Activated T-helper 9 cell treated with anti-CD3 and anti-CD28 coated beads, Interleukin-2, amount 50 U/mL, for 16 hours (primary cell): Measurements from ENCODE around the gene MEGF6.

Experiments used
- DNase-seq: peaks from one replicate; pipeline ENCODE4 v3.0.0-alpha.2; 2020; ENCODE audit warnings: low read depth

Gene MEGF6

GRCh38 chr1:3519301-3519885, 91.9 kb downstream of the MEGF6 start:
- no peak for DNase-seq

DNA sequence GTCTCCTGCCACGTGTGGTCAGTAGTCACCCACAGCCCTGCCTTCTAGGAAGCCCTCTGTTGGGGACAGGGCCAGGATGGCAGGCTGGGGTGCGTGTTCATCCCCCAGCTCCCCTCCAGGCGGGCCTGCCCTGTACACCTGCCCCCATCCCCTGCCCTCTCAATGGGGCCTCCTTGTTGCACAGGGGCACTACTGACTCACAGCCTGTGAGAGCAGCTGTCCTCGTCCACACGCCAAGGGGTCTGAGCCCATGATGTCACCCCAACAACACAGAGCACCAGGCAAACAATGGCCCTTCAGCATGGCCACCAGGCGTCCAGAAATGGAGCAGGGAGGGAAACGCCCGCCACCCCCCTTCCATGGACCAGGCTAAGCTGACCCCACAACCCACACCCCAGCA, 92.6 kb downstream of the MEGF6 start:
- no peak for DNase-seq

- DNase-seq: no peak
Observed at GRCh38 chr1:3518256-3518655, 93.1 kb downstream of the MEGF6 start.

DNA sequence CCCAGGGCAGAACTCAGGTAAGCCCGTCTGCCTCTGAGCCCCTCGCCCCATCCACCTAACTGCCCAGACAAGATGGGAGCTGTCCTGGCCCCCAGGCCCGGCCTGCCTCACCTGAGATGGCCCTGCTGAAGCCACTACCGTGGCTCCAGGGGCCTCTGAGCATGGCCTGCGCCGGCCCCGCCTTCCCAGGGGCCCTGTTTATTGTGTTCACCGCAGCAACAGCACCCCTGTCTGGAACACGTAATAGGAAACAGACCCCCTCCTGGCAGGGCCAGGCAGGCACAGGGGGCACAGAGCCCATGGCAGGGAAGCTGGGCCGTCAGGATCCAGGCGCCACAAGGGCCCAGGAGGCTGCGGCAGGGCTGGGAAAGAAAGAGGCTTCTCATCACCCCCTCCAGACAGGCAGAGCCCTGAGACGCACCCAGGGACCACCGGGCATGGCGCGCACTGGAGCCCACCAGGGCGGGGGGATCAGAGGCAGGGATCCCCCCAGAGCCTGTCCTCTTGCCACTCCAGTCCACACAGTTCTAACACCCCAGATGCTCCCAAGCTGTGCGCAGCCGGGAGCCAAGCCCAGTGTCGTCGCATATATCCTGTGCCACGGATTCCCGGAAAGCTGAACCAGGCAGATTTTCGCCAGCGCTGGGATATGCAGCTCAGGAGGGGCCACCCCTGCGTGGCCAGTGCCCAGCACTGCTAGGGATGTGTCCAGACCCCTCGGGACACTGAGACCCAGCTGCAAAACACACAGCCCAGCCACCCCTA, 94.2 kb downstream of the MEGF6 start:
- no peak for DNase-seq

GRCh38 chr1:3516481-3516869, 94.8 kb downstream of the MEGF6 start:
- DNase-seq: no peak

- DNase-seq: no peak
Observed at GRCh38 chr1:3515774-3516480, 95.4 kb downstream of the MEGF6 start.

- DNase-seq: no peak
Observed at GRCh38 chr1:3515272-3515671, 96.0 kb downstream of the MEGF6 start.

DNA sequence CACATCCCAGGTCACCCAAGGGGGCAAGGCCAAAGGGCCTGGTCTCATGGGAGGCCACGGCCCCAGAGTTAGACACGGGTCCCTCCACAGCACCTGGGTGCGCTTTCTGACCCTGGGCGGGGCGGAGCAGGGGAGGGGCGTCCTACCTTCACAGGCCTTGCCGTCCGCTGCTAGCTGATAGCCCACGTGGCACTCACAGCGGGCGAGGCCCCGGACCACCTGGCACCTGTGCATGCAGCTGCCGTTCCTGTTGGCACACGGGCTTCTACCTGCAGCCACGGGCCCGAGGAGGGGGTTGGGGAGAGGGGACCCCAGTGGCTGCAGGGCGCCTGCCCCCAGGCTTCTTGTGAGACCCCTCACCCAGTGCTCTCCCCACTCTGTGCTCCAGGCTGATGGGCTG, 96.9 kb downstream of the MEGF6 start:
- DNase-seq: no peak

DNA sequence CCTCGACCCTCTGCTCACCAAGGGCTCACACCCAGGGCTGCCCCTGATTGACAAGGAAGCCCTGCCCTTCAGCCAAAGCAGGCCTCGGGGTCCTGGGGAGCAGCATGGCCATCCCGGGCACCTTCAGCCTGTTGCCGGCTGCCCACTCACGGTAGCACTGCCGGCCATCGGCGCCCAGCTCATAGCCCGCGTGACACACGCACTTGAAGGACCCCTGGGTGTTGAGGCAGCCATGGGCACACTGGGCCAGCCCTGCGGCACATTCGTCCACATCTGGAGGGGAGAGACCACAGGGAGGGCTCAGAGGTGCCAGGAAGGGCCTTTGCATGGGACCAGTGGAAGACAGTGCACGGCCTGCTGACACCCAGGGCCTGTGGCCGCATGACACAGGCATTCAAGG, 99.5 kb downstream of the MEGF6 start:
- DNase-seq: no peak

GRCh38 chr1:3511306-3511705, 100.0 kb downstream of the MEGF6 start:
- DNase-seq: no peak

GRCh38 chr1:3510956-3511250, 100.4 kb downstream of the MEGF6 start:
- no peak for DNase-seq

GRCh38 chr1:3510136-3510955, 101.0 kb downstream of the MEGF6 start:
- DNase-seq: no peak

GRCh38 chr1:3509721-3510120, 101.6 kb downstream of the MEGF6 start:
- no peak for DNase-seq

- no peak for DNase-seq
Observed at GRCh38 chr1:3508757-3509415, 102.4 kb downstream of the MEGF6 start.

GRCh38 chr1:3507636-3508275, 103.6 kb downstream of the MEGF6 start:
- no peak for DNase-seq

DNA sequence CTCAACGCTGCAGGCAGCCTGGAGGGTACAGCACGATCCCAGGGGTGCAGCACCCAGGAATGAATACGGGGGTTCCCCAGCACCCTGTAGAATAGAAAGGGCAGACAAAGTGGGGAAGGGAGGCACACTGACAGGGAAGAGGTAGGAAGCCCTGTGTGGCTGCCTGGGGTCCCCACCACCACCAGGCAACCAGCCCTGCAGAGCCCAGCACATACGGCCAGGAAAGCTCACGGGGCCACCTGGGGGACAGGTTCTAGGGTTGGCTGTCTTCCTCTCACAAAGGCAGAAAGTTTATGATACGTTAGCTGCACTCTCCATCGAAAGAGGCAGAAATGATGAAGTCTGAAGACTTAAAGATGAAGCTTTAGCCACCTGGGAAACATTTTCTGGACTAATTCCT, 104.4 kb downstream of the MEGF6 start:
- DNase-seq: no peak

DNA sequence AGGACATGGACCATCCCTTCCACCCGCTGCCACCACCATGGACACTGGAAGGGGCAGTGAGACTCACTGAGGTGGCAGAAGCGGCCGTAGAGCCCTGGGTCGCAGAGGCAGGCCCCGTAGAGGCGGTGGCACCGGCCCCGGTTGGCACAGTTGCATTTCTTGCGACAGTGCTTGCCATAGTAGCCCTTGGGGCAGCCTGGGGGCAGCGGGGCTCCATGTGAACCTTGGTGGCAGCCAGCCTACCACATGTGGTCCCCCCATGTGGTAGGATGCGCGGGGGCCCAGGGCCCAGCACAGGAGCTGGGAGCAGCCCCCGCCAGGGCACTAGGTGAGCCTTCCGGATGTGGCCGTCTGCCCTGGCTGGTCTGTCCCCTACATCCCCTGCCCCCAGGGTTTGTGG, 105.3 kb downstream of the MEGF6 start:
- no peak for DNase-seq

DNA sequence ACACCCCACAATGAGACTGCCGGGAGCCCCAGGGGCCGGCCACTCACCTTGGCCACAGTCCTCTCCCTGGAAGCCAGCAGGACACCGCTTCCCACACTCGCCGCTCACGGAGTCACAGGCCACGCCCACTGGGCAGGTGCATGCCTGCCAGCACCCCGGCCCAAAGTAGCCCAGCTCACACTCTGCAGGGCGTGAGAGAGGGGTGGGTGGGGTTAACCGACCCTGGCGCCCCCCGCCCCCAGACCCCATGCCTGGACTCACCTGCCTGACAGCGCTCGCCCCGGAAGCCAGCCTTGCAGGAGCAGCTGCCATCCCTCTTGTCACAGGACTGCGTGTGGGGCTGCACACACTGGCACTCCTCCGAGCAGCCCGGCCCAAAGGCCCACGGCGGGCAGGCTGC, 106.1 kb downstream of the MEGF6 start:
- DNase-seq: no peak

GRCh38 chr1:3504822-3505153, 106.5 kb downstream of the MEGF6 start:
- DNase-seq: no peak

DNA sequence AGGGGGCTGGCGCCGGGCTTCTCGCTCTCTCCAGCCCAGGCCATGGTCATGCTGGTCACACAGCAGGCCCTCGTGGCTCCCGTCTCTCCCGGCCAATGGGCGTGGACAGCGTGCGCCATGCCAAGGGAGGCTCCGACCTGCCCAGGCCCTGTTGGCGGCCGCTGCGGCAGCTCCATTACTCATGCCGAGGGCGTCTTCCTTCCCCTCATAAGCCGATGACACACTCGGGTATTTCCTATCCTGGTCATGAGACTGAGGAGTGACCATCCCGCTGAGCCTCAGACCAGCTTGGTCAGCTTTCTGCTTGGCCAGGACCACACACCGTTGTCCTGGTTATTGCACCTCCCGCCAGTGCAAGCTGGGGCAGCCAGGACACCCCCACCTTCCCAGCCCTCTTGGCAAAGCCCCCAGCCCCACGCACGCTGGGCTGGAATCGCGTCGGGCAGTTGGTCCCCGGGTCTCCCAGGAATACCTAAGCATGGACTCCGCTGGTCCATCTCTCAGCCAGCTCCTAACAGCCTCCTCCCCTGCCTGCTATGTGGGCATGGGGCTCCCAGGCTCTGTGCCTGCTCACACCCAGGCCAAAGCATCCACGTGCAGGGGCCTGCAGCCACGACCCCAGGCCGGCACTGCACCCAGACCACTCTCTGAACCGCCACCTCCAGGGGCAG, 107.0 kb downstream of the MEGF6 start:
- no peak for DNase-seq

- DNase-seq: no peak
Observed at GRCh38 chr1:3503525-3503886, 107.8 kb downstream of the MEGF6 start.
